ENCODE results near the gene KIF1C. TPM values are rescaled to one million over a fixed set of nuclear protein-coding genes. Genes with fewer than 3 reads are reported as not detected.

KIF1C gene
- total RNA-seq, 1 donor, result 54.6 TPM

DNA sequence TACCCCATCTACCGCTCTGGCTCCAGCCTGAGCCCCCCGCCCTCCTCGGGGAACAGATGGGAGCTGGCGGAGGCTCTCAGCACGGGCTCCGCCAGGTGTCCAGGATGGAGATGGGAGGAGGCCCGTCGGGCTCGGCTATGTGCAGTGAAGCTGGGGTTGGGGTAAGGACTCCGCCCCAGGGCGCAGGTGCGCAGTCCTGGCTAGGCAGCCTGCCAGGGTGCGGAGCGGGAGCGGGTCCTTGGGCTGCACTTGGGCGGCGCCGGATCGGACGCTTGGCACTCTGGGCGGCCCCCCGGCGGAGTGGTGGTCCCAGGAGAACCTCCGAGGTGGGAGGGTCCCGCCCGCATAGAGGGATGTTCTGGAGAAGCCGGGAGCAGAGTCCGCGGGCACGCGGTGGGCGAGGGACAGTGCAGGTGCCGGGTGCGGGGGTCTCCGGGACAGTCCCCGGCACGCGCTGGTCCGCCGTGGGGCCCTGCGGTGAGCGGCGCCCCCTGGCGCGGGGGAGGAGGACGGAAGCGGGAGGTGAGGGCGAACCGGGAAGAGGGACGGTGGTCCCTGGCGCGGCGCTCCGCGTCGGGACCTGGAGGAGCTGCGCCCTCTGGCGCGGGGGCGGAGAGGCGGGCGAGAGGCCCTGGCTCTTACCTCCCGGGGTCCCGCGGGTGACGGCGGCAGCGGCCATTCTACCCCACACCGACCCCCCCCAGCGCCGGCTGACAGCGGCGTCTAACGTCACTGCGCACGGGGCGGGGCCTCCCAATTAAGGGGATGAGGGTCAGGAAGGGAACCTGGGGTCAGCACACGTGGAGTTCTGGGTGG, 10.6 kb upstream of the KIF1C start, which contains the start of gene CAMTA2:
Gene CAMTA2 (minus strand): TSS at position 725 of the 816 bp plus-strand sequence. CDS start 1,453 bp downstream, outside the sequence.
- Histone ChIP-seq H3K9me3 (ENCODE audit: low read depth, low read length) (no peaks in the 10 kb centered on the region), H4K20me1 (ENCODE audit: insufficient read depth, low read length) (no peaks in the 10 kb centered on the region), H3K4me1 (ENCODE audit: insufficient read depth, low read length) (peaks cover 17% of the 10 kb centered on the region), H3K36me3 (ENCODE audit: insufficient read depth, low read length) (peaks cover 10% of the 10 kb centered on the region), H3K4me2 (ENCODE audit: insufficient read depth, low read length) (peak within 1 kb of the TSS; percentile 98), H3K79me2 (ENCODE audit: insufficient read depth, low read length) (peaks cover 16% of the 10 kb centered on the region), H3K27ac (ENCODE audit: low read depth, low read length) (peak within 1 kb of the TSS; percentile 84), H3K27me3 (ENCODE audit: insufficient read depth, low read length) (no peaks in the 10 kb centered on the region), H3K4me3 (ENCODE audit: insufficient read depth, low read length) (peak within 1 kb of the TSS; percentile 93), H2AFZ (ENCODE audit: low read length) (peak within 1 kb of the TSS; percentile 92)
- DNase-seq (ENCODE audit: insufficient read length, low spot score, missing footprints), result peak; percentile 95
- TF ChIP-seq, protein P1, sequence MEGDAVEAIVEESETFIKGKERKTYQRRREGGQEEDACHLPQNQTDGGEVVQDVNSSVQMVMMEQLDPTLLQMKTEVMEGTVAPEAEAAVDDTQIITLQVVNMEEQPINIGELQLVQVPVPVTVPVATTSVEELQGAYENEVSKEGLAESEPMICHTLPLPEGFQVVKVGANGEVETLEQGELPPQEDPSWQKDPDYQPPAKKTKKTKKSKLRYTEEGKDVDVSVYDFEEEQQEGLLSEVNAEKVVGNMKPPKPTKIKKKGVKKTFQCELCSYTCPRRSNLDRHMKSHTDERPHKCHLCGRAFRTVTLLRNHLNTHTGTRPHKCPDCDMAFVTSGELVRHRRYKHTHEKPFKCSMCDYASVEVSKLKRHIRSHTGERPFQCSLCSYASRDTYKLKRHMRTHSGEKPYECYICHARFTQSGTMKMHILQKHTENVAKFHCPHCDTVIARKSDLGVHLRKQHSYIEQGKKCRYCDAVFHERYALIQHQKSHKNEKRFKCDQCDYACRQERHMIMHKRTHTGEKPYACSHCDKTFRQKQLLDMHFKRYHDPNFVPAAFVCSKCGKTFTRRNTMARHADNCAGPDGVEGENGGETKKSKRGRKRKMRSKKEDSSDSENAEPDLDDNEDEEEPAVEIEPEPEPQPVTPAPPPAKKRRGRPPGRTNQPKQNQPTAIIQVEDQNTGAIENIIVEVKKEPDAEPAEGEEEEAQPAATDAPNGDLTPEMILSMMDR (IDR thresholded peaks at IDR 0.05; ENCODE audit: extremely low read depth, low read depth, low read length), result peak; percentile 48

DNA sequence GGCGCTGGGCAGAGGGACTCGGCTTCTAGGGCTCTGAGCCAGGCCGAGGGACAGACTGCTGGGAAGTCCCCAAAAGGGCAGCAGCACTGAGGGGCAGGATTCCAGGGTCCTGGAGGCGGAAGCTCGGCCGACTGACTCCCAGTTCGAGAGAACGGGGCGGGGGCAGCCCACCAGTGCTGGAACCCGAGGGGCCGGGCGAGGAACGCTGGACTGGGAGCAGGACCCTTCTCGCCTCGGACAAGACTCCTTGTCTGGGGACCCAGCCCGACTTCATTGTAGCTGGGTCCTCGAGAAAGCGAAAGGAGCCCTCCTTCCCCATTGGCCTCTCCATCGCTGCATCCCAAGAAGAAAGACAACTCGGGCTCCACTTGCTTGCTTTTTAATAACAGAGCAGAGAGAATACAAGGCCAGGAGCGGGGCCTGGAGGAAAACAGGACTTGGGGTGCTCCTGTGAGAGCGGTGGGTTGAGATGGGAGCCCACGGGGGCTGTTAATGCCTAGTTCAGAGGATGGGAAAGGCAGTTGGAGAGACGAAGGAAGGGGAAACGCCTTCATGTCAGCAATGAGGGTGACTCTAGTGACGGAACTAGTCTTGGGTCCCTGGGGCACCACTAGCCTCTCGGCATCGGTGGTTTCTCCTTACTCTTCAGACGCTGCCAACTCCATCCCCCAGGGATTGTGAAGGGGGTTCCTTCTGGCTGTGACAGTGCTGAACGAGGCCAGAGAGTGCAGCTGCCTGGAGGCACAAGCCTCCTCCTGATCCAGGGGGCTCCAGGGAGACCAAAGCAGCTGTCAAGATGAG, 9.8 kb upstream of the KIF1C start:
- Histone ChIP-seq H3K27ac (ENCODE audit: low read depth, low read length) (peak overlapping the region; percentile 84), H2AFZ (ENCODE audit: low read length) (peak overlapping the region; percentile 92), H3K4me3 (ENCODE audit: insufficient read depth, low read length) (peak overlapping the region; percentile 93), H4K20me1 (ENCODE audit: insufficient read depth, low read length) (no peaks in the 10 kb centered on the region), H3K79me2 (ENCODE audit: insufficient read depth, low read length) (peaks cover 16% of the 10 kb centered on the region), H3K4me1 (ENCODE audit: insufficient read depth, low read length) (peaks cover 17% of the 10 kb centered on the region), H3K27me3 (ENCODE audit: insufficient read depth, low read length) (no peaks in the 10 kb centered on the region), H3K36me3 (ENCODE audit: insufficient read depth, low read length) (peaks cover 4% of the 10 kb centered on the region), H3K4me2 (ENCODE audit: insufficient read depth, low read length) (peak overlapping the region; percentile 98), H3K9me3 (ENCODE audit: low read depth, low read length) (no peaks in the 10 kb centered on the region)
- peak; percentile 67 for DNase-seq (ENCODE audit: insufficient read length, low spot score, missing footprints)
- TF ChIP-seq, protein P1 (IDR thresholded peaks at IDR 0.05; ENCODE audit: extremely low read depth, low read depth, low read length), result no peak

DNA sequence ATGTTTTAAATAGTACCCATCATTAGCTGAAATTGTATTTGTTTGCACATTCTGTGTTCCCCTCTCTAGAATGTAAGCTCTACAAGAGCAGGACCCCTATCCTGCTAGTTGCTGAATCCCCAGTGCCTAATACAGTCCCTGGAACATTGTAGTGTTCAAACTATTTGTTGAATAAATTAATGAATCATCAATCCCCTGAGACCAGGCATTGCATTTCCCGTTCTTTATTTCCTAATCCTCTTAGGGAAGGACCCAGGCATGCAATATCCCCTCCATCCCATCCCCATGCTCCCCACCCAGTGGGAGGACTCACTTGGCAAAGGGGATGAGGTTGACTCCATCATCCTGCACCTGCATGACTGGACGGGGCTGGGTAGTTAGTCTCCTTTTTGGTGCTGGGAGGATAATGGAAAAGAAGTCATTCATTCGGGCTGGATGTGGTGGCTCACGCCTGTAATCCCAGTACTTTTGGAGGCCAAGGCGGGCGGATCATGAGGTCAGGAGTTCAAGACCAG, 3.6 kb upstream of the KIF1C start:
- H3K27ac ChIP-seq (ENCODE audit: low read depth, low read length), result no peak overlapping the region
- peaks cover 12% of the 10 kb centered on the region for H3K4me1 ChIP-seq (ENCODE audit: insufficient read depth, low read length)
- no peaks in the 10 kb centered on the region for H3K36me3 ChIP-seq (ENCODE audit: insufficient read depth, low read length)
- no peak overlapping the region for H2AFZ ChIP-seq (ENCODE audit: low read length)
- TF ChIP-seq, protein P1 (IDR thresholded peaks at IDR 0.05; ENCODE audit: extremely low read depth, low read depth, low read length), result no peak
- DNase-seq (ENCODE audit: insufficient read length, low spot score, missing footprints), result peak; percentile 56
- peaks cover 7% of the 10 kb centered on the region for H4K20me1 ChIP-seq (ENCODE audit: insufficient read depth, low read length)
- H3K79me2 ChIP-seq (ENCODE audit: insufficient read depth, low read length), result peaks cover 13% of the 10 kb centered on the region
- no peak overlapping the region for H3K4me3 ChIP-seq (ENCODE audit: insufficient read depth, low read length)
- H3K9me3 ChIP-seq (ENCODE audit: low read depth, low read length), result no peaks in the 10 kb centered on the region
- H3K27me3 ChIP-seq (ENCODE audit: insufficient read depth, low read length), result no peaks in the 10 kb centered on the region
- H3K4me2 ChIP-seq (ENCODE audit: insufficient read depth, low read length), result no peak overlapping the region
